ENCODE results near the gene PRDM16. TPM values are rescaled to one million over a fixed set of nuclear protein-coding genes. Genes with fewer than 3 reads are reported as not detected.

PRDM16 gene
- polyA plus RNA-seq, 1 donor (not counting 4 experiments of a cell fraction or from before 2014, with no cell fraction given): 0.05 TPM

- H3K9ac ChIP-seq (ENCODE audit: control insufficient read depth, extremely low read depth, insufficient read depth, low read length): no peak overlapping the region
- no peaks in the 10 kb centered on the region for H3K36me3 ChIP-seq (ENCODE audit: control insufficient read depth in 2 of 2, extremely low read depth in 1 of 2, insufficient read depth in 2 of 2, low read length in 2 of 2)
- no peak overlapping the region for H3K4me2 ChIP-seq (ENCODE audit: control insufficient read depth, extremely low read depth, insufficient read depth, low read depth, low read length)
- H3K4me3 ChIP-seq (ENCODE audit: control insufficient read depth in 2 of 3, extremely low read depth in 1 of 3, insufficient read depth in 2 of 3, low read depth in 1 of 3, low read length in 3 of 3): no peak overlapping the region
- dilution Hi-C loops (cut with MboI; ENCODE audit: extremely low pct_ligation_motif_present, low sequenced_read_pairs): no loop called here
- H3K27ac ChIP-seq (ENCODE audit: control insufficient read depth, insufficient read depth, low read length): no peak overlapping the region
- H3K4me1 ChIP-seq (ENCODE audit: control insufficient read depth, extremely low read depth, insufficient read depth, low read length): no peaks in the 10 kb centered on the region
- no peak overlapping the region for H2AFZ ChIP-seq (ENCODE audit: control insufficient read depth, low read length)
- no peaks in the 10 kb centered on the region for H3K9me3 ChIP-seq (ENCODE audit: control insufficient read depth, low read depth, low read length)
- H3K27me3 ChIP-seq (ENCODE audit: control insufficient read depth, extremely low read depth, insufficient read depth, low read length): no peaks in the 10 kb centered on the region
- H4K20me1 ChIP-seq (ENCODE audit: control insufficient read depth, extremely low read depth, insufficient read depth, low read length): no peaks in the 10 kb centered on the region
- TF ChIP-seq, protein P1, sequence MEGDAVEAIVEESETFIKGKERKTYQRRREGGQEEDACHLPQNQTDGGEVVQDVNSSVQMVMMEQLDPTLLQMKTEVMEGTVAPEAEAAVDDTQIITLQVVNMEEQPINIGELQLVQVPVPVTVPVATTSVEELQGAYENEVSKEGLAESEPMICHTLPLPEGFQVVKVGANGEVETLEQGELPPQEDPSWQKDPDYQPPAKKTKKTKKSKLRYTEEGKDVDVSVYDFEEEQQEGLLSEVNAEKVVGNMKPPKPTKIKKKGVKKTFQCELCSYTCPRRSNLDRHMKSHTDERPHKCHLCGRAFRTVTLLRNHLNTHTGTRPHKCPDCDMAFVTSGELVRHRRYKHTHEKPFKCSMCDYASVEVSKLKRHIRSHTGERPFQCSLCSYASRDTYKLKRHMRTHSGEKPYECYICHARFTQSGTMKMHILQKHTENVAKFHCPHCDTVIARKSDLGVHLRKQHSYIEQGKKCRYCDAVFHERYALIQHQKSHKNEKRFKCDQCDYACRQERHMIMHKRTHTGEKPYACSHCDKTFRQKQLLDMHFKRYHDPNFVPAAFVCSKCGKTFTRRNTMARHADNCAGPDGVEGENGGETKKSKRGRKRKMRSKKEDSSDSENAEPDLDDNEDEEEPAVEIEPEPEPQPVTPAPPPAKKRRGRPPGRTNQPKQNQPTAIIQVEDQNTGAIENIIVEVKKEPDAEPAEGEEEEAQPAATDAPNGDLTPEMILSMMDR (optimal IDR thresholded peaks at IDR 0.05 in 1 of 3, IDR thresholded peaks at IDR 0.05 in 1 of 3, conservative IDR thresholded peaks at IDR 0.05 in 1 of 3; ENCODE audit: extremely low read depth in 1 of 3, insufficient read depth in 2 of 3, low read length in 3 of 3): no peak
- TF ChIP-seq EZH2 (IDR thresholded peaks at IDR 0.05; ENCODE audit: low read length): no peak
- H3K9me1 ChIP-seq (ENCODE audit: control insufficient read depth, extremely low read depth, insufficient read depth, low read length): no peaks in the 10 kb centered on the region
- DNase-seq (ENCODE audit: low read depth, low spot score): no peak
- no peak for FAIRE-seq
- H3K79me2 ChIP-seq (ENCODE audit: control insufficient read depth, insufficient read depth, low read length): no peaks in the 10 kb centered on the region
Observed at GRCh38 chr1:3276341-3276800, 207.4 kb downstream of the PRDM16 start.

GRCh38 chr1:3277011-3277471, 208.0 kb downstream of the PRDM16 start:
- H2AFZ ChIP-seq (ENCODE audit: control insufficient read depth, low read length): no peak overlapping the region
- no peaks in the 10 kb centered on the region for H3K9me3 ChIP-seq (ENCODE audit: control insufficient read depth, low read depth, low read length)
- H3K4me1 ChIP-seq (ENCODE audit: control insufficient read depth, extremely low read depth, insufficient read depth, low read length): no peaks in the 10 kb centered on the region
- DNase-seq (ENCODE audit: low read depth, low spot score) (no peak), FAIRE-seq (no peak)
- dilution Hi-C loops (cut with MboI; ENCODE audit: extremely low pct_ligation_motif_present, low sequenced_read_pairs): no loop called here
- H3K4me2 ChIP-seq (ENCODE audit: control insufficient read depth, extremely low read depth, insufficient read depth, low read depth, low read length): no peak overlapping the region
- no peak overlapping the region for H3K27ac ChIP-seq (ENCODE audit: control insufficient read depth, insufficient read depth, low read length)
- H3K9me1 ChIP-seq (ENCODE audit: control insufficient read depth, extremely low read depth, insufficient read depth, low read length): no peaks in the 10 kb centered on the region
- TF ChIP-seq, protein P1 (optimal IDR thresholded peaks at IDR 0.05 in 1 of 3, IDR thresholded peaks at IDR 0.05 in 1 of 3, conservative IDR thresholded peaks at IDR 0.05 in 1 of 3; ENCODE audit: extremely low read depth in 1 of 3, insufficient read depth in 2 of 3, low read length in 3 of 3): no peak
- no peak for TF ChIP-seq EZH2 (IDR thresholded peaks at IDR 0.05; ENCODE audit: low read length)
- H4K20me1 ChIP-seq (ENCODE audit: control insufficient read depth, extremely low read depth, insufficient read depth, low read length): no peaks in the 10 kb centered on the region
- no peaks in the 10 kb centered on the region for H3K79me2 ChIP-seq (ENCODE audit: control insufficient read depth, insufficient read depth, low read length)
- no peak overlapping the region for H3K4me3 ChIP-seq (ENCODE audit: control insufficient read depth in 2 of 3, extremely low read depth in 1 of 3, insufficient read depth in 2 of 3, low read depth in 1 of 3, low read length in 3 of 3)
- no peaks in the 10 kb centered on the region for H3K36me3 ChIP-seq (ENCODE audit: control insufficient read depth in 2 of 2, extremely low read depth in 1 of 2, insufficient read depth in 2 of 2, low read length in 2 of 2)
- no peaks in the 10 kb centered on the region for H3K27me3 ChIP-seq (ENCODE audit: control insufficient read depth, extremely low read depth, insufficient read depth, low read length)
- no peak overlapping the region for H3K9ac ChIP-seq (ENCODE audit: control insufficient read depth, extremely low read depth, insufficient read depth, low read length)
